Measurements from ENCODE around the gene TRIM8.

GRCh38 chr10:102673819-102674511 lies 29.7 kb downstream of the TRIM8 start:
- TF ChIP-seq CTCF (IDR thresholded peaks at IDR 0.05), result no peak
- no peak for TF ChIP-seq EZH2phosphoT487 (IDR thresholded peaks at IDR 0.05)
- TF ChIP-seq EZH2 (IDR thresholded peaks at IDR 0.05), result no peak

Data from neural progenitor cell (in vitro differentiated cells).